ENCODE results near the gene GRIPAP1.

- TF ChIP-seq POLR2AphosphoS5 (IDR thresholded peaks at IDR 0.05; ENCODE audit: low read depth, low read length) (no peak), TAF1 (IDR thresholded peaks at IDR 0.05; ENCODE audit: low read depth, low read length) (no peak), POLR2A (IDR thresholded peaks at IDR 0.05; ENCODE audit: low read depth, low read length) (no peak), PAX5 (IDR thresholded peaks at IDR 0.05; ENCODE audit: insufficient read depth, low read length, severe bottlenecking) (no peak), SPI1 (IDR thresholded peaks at IDR 0.05; ENCODE audit: low read depth, low read length) (no peak), POU2F2 (IDR thresholded peaks at IDR 0.05; ENCODE audit: low read depth, low read length) (no peak)
Observed at GRCh38 chrX:49019050-49019449, 17.0 kb upstream of the GRIPAP1 start.

Measured in GM12891 (cell line).